Central memory CD8-positive, alpha-beta T cell (primary cell): ENCODE results near the gene CAPN1.
A peak's percentile ranks its signal among the peaks of the same experiment; 100 is the strongest.
"Not testable (repeated sequence)": the region's sequence is repeated elsewhere in the genome, so short reads cannot be mapped to it uniquely, and the experiment has no call there.

Experiments
- ATAC-seq: fragments of 150-1000 bp; cut with Tn5 transposase; replicated peaks from 2 replicates; pipeline ENCODE4 v1.10.0; 2022; ENCODE audit warnings: mild to moderate bottlenecking, moderate FRiP score, moderate number of reproducible peaks; ENCODE audit not compliant: poor library complexity, severe bottlenecking; ENCODE audit errors: extremely low read depth
- DNase-seq, 2 donors: peaks; one replicate each; pipeline ENCODE4 v3.0.0; 2021; ENCODE audit warnings: low spot score in 2 of 2
- H3K27ac Mint-ChIP-seq: one replicate; pipeline ENCODE4 v1.8.0; 2022; ENCODE audit warnings: low read depth, mild to moderate bottlenecking, moderate library complexity, mixed read lengths
- H3K27me3 Mint-ChIP-seq: one replicate; pipeline ENCODE4 v1.8.0; 2022; ENCODE audit warnings: mixed read lengths
- H3K36me3 Mint-ChIP-seq: one replicate; pipeline ENCODE4 v1.8.0; 2022; ENCODE audit warnings: mild to moderate bottlenecking, moderate library complexity, mixed read lengths; ENCODE audit not compliant: insufficient read depth
- H3K4me1 Mint-ChIP-seq: one replicate; pipeline ENCODE4 v1.8.0; 2022; ENCODE audit warnings: mixed read lengths
- H3K4me3 Mint-ChIP-seq: one replicate; pipeline ENCODE4 v1.8.0; 2022; ENCODE audit warnings: mild to moderate bottlenecking, moderate library complexity, mixed read lengths
- H3K9me3 Mint-ChIP-seq: one replicate; pipeline ENCODE4 v1.8.0; 2022; ENCODE audit warnings: mixed read lengths

The CAPN1 gene

DNA sequence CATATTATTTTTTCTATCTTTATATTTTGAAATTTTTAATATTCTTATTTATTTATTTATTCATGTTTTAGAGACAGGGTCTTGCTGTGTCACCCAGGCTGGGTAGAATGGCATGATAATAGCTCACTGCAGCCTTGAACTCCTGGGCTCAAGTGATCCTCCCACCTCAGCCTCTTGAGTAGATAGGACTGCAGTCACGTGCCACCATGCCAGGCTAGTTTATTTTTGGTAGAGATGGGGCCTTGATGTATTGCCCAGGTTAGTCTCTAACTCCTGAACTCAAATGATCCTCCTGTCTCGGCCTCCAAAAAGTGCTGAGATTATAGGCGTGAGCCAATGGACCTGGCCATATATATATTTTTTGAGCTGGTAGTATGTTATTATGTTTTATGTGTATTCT lies 14.1 kb upstream of the CAPN1 start:
- no peak overlapping the region for H3K27ac Mint-ChIP-seq
- H3K4me3 Mint-ChIP-seq, result no peak overlapping the region
- H3K27me3 Mint-ChIP-seq, result no peaks in the 10 kb centered on the region
- H3K9me3 Mint-ChIP-seq, result no peaks in the 10 kb centered on the region
- DNase-seq (no peak), ATAC-seq (no peak)
- H3K36me3 Mint-ChIP-seq, result no peaks in the 10 kb centered on the region
- peaks cover 6% of the 10 kb centered on the region for H3K4me1 Mint-ChIP-seq

DNA sequence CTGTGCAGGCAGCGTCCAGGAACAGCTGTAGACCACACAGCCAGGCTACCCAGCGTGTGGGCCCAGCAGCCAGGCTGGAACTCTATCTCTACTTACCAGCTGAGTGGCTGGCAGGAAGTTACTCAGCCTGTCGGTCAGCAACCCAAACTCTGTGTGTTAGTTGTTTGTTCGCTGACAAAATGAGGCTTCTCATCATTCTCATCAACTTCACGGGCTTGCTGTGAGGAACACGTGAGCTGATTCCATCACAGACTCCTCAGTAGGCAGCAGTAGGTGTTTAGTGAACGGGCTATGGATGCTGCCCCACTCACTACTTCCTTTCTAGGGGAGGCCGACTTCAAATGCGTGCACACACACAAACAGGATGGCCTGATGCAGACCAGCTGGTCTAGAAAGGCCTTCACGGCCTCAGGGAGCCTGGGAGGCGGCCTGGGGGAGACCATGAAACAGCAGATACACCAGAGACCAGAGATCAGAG lies 12.5 kb upstream of the CAPN1 start:
- Mint-ChIP-seq H3K27ac (peak overlapping the region; percentile 91), H3K4me3 (no peak overlapping the region), H3K4me1 (peaks cover 6% of the 10 kb centered on the region), H3K27me3 (no peaks in the 10 kb centered on the region), H3K9me3 (no peaks in the 10 kb centered on the region), H3K36me3 (no peaks in the 10 kb centered on the region)
- DNase-seq (no peak), ATAC-seq (no peak)

- DNase-seq, result no peak
- Mint-ChIP-seq H3K27me3 (no peaks in the 10 kb centered on the region), H3K27ac (peak within 1 kb of the TSS; percentile 91), H3K36me3 (no peaks in the 10 kb centered on the region), H3K9me3 (no peaks in the 10 kb centered on the region), H3K4me3 (no peak within 1 kb of the TSS), H3K4me1 (peaks cover 6% of the 10 kb centered on the region)
- ATAC-seq, result no peak
Observed at GRCh38 chr11:65170058-65170534, 11.6 kb upstream of the CAPN1 start, which contains the start of gene SPDYC. Gene SPDYC, plus strand, starts transcription at chr11:65170233. Its CDS starts 1,125 bp downstream, at chr11:65171358.

GRCh38 chr11:65172600-65172999 lies 9.1 kb upstream of the CAPN1 start:
- Mint-ChIP-seq H3K4me1 (peaks cover 6% of the 10 kb centered on the region), H3K4me3 (no peak overlapping the region), H3K27ac (no peak overlapping the region), H3K9me3 (no peaks in the 10 kb centered on the region), H3K36me3 (no peaks in the 10 kb centered on the region), H3K27me3 (no peaks in the 10 kb centered on the region)
- no peak for ATAC-seq
- DNase-seq, result no peak

- H3K27ac Mint-ChIP-seq, H3K36me3 Mint-ChIP-seq: not testable (repeated sequence)
Observed at GRCh38 chr11:65174571-65175010, 7.1 kb upstream of the CAPN1 start.

GRCh38 chr11:65180877-65181568 lies 705 bp upstream of the CAPN1 start:
- Mint-ChIP-seq H3K4me3 (peak overlapping the region; percentile 89), H3K4me1 (peaks cover 31% of the 10 kb centered on the region), H3K36me3 (peaks cover 1% of the 10 kb centered on the region), H3K9me3 (no peaks in the 10 kb centered on the region), H3K27ac (peak overlapping the region; percentile 87), H3K27me3 (no peaks in the 10 kb centered on the region)
- DNase-seq (peak; percentile 35 to 41), ATAC-seq (peak; percentile 74)

More at GRCh38 chr11:65174571-65175010, 7.1 kb upstream of the CAPN1 start:
- DNase-seq, ATAC-seq, H3K9me3 Mint-ChIP-seq, H3K4me3 Mint-ChIP-seq, H3K27me3 Mint-ChIP-seq, H3K4me1 Mint-ChIP-seq: not testable (repeated sequence)

- Mint-ChIP-seq H3K9me3 (no peaks in the 10 kb centered on the region), H3K4me1 (peaks cover 31% of the 10 kb centered on the region), H3K27ac (peak overlapping the region; percentile 87), H3K27me3 (no peaks in the 10 kb centered on the region), H3K4me3 (peak overlapping the region; percentile 89), H3K36me3 (peaks cover 7% of the 10 kb centered on the region)
- DNase-seq (no peak), ATAC-seq (no peak)
Observed at GRCh38 chr11:65182258-65183170, 786 bp downstream of the CAPN1 start.

DNA sequence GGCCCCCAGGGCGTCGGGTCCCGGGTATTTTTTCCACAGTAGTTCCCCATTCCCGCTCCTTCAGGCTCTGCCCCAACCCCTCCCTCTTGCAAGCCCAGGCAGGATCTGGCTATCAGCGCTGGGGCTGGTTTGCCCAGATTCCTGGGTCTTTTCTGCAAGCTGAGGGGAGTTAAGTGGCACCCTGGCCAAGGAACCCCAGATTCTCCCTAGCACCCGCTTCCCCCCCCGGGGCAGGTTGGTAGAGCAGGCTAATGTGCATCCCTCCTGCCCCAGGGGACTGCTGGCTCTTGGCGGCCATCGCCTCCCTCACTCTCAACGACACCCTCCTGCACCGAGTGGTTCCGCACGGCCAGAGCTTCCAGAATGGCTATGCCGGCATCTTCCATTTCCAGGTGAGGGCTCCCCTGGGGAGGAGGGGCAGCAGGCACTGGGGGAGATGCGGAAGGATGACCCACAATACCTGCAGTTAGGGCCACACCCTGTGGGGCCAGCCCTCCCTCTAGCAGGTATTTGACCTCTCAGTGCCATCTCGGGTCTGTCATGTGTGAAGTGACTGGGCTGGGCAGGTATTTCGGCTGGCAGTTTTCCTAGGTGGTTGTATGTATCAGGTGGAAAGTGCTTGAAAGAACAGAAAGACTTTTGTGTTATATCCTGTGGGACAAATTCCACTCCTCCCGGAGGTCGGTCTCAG lies 1.6 kb downstream of the CAPN1 start:
- DNase-seq (no peak), ATAC-seq (no peak)
- peak overlapping the region; percentile 89 for H3K4me3 Mint-ChIP-seq
- H3K27me3 Mint-ChIP-seq, result no peaks in the 10 kb centered on the region
- H3K4me1 Mint-ChIP-seq, result peaks cover 31% of the 10 kb centered on the region
- H3K27ac Mint-ChIP-seq, result no peak overlapping the region
- H3K36me3 Mint-ChIP-seq, result peaks cover 8% of the 10 kb centered on the region
- H3K9me3 Mint-ChIP-seq, result no peaks in the 10 kb centered on the region

GRCh38 chr11:65184146-65184545 lies 2.4 kb downstream of the CAPN1 start:
- Mint-ChIP-seq H3K9me3 (no peaks in the 10 kb centered on the region), H3K4me3 (peak overlapping the region; percentile 89), H3K36me3 (peaks cover 12% of the 10 kb centered on the region), H3K4me1 (peaks cover 32% of the 10 kb centered on the region), H3K27me3 (no peaks in the 10 kb centered on the region), H3K27ac (no peak overlapping the region)
- ATAC-seq (no peak), DNase-seq (no peak)

- H3K9me3 Mint-ChIP-seq, result no peaks in the 10 kb centered on the region
- no peak overlapping the region for H3K27ac Mint-ChIP-seq
- no peak for ATAC-seq
- H3K27me3 Mint-ChIP-seq, result no peaks in the 10 kb centered on the region
- DNase-seq, result no peak
- H3K36me3 Mint-ChIP-seq, result peaks cover 23% of the 10 kb centered on the region
- H3K4me1 Mint-ChIP-seq, result peaks cover 42% of the 10 kb centered on the region
- H3K4me3 Mint-ChIP-seq, result no peak overlapping the region
Observed at GRCh38 chr11:65185171-65185570, 3.4 kb downstream of the CAPN1 start.

- Mint-ChIP-seq H3K4me3 (no peak overlapping the region), H3K36me3 (peaks cover 28% of the 10 kb centered on the region), H3K27ac (no peak overlapping the region), H3K4me1 (peaks cover 46% of the 10 kb centered on the region), H3K27me3 (no peaks in the 10 kb centered on the region), H3K9me3 (no peaks in the 10 kb centered on the region)
- ATAC-seq (no peak), DNase-seq (no peak)
Observed at GRCh38 chr11:65185869-65186341, 4.2 kb downstream of the CAPN1 start.

- H3K27ac Mint-ChIP-seq, result no peak overlapping the region
- no peaks in the 10 kb centered on the region for H3K9me3 Mint-ChIP-seq
- H3K36me3 Mint-ChIP-seq, result peaks cover 33% of the 10 kb centered on the region
- ATAC-seq (no peak), DNase-seq (no peak)
- peaks cover 42% of the 10 kb centered on the region for H3K4me1 Mint-ChIP-seq
- no peak overlapping the region for H3K4me3 Mint-ChIP-seq
- H3K27me3 Mint-ChIP-seq, result no peaks in the 10 kb centered on the region
Observed at GRCh38 chr11:65186701-65187100, 5.0 kb downstream of the CAPN1 start.
